Measurements from ENCODE around the gene AR.

The AR gene

GRCh38 chrX:67777148-67777547 is 233.3 kb downstream of the AR start:
- TF ChIP-seq CTCF (conservative IDR thresholded peaks at IDR 0.05; ENCODE audit: control insufficient read depth, insufficient read depth, low read depth, low read length), result no peak
- no peak overlapping the region for H3K4me3 ChIP-seq (ENCODE audit: control insufficient read depth, low read depth, low read length)
- no peak for DNase-seq (ENCODE audit: low read depth)

GRCh38 chrX:67779099-67779498 is 235.3 kb downstream of the AR start:
- no peak for DNase-seq (ENCODE audit: low read depth)
- no peak for TF ChIP-seq CTCF (conservative IDR thresholded peaks at IDR 0.05; ENCODE audit: control insufficient read depth, insufficient read depth, low read depth, low read length)
- no peak overlapping the region for H3K4me3 ChIP-seq (ENCODE audit: control insufficient read depth, low read depth, low read length)

All from fibroblast of mammary gland (primary cell).